Measurements from ENCODE around the gene INO80.

INO80 gene

DNA sequence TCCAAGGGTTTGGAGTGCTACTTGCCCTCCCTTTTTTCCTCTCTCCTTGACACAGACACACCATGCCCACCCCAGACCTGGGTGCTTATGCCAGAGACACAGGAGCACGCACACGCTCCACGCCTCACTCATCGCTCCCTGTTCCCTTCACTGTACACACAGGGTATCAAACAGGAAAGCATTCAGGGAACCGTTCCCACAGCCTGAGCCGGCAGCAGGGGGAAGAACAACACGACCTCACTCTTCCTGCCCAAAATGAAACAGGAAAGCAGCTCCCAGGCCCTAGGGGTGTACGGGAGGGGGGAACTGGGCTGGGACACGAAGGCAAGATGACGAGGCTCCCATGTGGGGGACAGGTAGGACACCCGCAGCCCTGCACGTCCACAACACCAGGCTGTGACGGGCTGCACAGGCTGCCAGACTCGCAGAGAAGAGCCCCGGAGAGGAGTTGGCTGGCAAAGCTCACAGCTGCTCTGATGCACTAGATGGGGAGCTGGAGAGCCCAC, 175.7 kb downstream of the INO80 start:
- H3K27me3 ChIP-seq (ENCODE audit: insufficient read depth, low read length) = no peaks in the 10 kb centered on the region
- peaks cover 2% of the 10 kb centered on the region for H3K79me2 ChIP-seq (ENCODE audit: control insufficient read depth, insufficient read depth, low read length, unreplicated experiment)
- H3K36me3 ChIP-seq (ENCODE audit: insufficient read depth, low read length) = no peaks in the 10 kb centered on the region
- H3K4me1 ChIP-seq (ENCODE audit: control insufficient read depth, insufficient read depth, low read length, unreplicated experiment) = peaks cover 33% of the 10 kb centered on the region
- no peak overlapping the region for H2AFZ ChIP-seq (ENCODE audit: low read length, unreplicated experiment)
- no peak overlapping the region for H3K27ac ChIP-seq (ENCODE audit: low read depth, low read length)
- H3K4me3 ChIP-seq (ENCODE audit: low read depth, low read length) = no peak overlapping the region

DNA sequence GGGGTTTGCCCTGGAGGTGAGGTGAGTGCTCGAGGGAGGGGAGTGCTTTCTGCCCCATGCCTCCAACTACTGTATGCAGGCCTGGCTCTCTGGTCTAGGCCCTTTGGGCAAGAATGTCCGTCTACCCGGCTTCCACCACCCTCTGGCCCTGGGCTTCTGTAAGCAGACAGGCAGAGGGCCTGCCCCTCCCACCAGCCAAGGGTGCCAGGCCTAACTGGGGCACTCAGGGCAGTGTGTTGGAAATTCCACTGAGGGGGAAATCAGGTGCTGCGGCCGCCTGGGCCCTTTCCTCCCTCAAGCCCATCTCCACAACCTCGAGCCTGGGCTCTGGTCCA, 177.6 kb downstream of the INO80 start:
- H3K4me1 ChIP-seq (ENCODE audit: control insufficient read depth, insufficient read depth, low read length, unreplicated experiment) = peaks cover 33% of the 10 kb centered on the region
- no peak overlapping the region for H3K4me3 ChIP-seq (ENCODE audit: low read depth, low read length)
- H3K27ac ChIP-seq (ENCODE audit: low read depth, low read length) = no peak overlapping the region
- H3K36me3 ChIP-seq (ENCODE audit: insufficient read depth, low read length) = no peaks in the 10 kb centered on the region
- no peak overlapping the region for H2AFZ ChIP-seq (ENCODE audit: low read length, unreplicated experiment)
- peaks cover 2% of the 10 kb centered on the region for H3K79me2 ChIP-seq (ENCODE audit: control insufficient read depth, insufficient read depth, low read length, unreplicated experiment)
- no peaks in the 10 kb centered on the region for H3K27me3 ChIP-seq (ENCODE audit: insufficient read depth, low read length)

DNA sequence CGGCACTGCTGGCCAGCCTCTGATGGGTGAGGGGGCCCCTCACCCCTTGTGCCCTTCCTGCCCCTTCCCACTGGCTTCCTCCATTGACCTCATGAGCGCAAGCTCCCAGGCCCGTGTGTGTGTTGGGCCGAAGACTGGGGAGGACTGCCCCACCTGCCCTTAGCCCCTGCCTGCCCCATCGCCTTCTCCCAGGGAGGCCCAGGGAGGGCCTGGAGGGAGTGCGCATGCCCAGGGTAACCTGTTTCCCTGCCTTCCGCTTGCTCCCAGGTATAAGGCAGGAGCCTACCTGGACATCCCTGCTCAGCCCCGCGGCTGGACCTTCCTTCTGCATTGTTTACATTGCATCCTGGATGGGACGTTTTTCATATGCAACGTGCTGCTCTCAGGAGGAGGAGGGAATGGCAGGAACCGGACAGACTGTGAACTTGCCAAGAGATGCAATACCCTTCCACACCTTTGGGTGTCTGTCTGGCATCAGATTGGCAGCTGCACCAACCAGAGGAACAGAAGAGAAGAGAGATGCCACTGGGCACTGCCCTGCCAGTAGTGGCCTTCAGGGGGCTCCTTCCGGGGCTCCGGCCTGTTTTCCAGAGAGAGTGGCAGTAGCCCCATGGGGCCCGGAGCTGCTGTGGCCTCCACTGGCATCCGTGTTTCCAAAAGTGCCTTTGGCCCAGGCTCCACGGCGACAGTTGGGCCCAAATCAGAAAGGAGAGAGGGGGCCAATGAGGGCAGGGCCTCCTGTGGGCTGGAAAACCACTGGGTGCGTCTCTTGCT, 178.1 kb downstream of the INO80 start:
- no peaks in the 10 kb centered on the region for H3K79me2 ChIP-seq (ENCODE audit: control insufficient read depth, insufficient read depth, low read length, unreplicated experiment)
- H3K4me1 ChIP-seq (ENCODE audit: control insufficient read depth, insufficient read depth, low read length, unreplicated experiment) = peaks cover 31% of the 10 kb centered on the region
- H2AFZ ChIP-seq (ENCODE audit: low read length, unreplicated experiment) = no peak overlapping the region
- H3K27me3 ChIP-seq (ENCODE audit: insufficient read depth, low read length) = no peaks in the 10 kb centered on the region
- no peaks in the 10 kb centered on the region for H3K36me3 ChIP-seq (ENCODE audit: insufficient read depth, low read length)
- no peak overlapping the region for H3K27ac ChIP-seq (ENCODE audit: low read depth, low read length)
- no peak overlapping the region for H3K4me3 ChIP-seq (ENCODE audit: low read depth, low read length)

DNA sequence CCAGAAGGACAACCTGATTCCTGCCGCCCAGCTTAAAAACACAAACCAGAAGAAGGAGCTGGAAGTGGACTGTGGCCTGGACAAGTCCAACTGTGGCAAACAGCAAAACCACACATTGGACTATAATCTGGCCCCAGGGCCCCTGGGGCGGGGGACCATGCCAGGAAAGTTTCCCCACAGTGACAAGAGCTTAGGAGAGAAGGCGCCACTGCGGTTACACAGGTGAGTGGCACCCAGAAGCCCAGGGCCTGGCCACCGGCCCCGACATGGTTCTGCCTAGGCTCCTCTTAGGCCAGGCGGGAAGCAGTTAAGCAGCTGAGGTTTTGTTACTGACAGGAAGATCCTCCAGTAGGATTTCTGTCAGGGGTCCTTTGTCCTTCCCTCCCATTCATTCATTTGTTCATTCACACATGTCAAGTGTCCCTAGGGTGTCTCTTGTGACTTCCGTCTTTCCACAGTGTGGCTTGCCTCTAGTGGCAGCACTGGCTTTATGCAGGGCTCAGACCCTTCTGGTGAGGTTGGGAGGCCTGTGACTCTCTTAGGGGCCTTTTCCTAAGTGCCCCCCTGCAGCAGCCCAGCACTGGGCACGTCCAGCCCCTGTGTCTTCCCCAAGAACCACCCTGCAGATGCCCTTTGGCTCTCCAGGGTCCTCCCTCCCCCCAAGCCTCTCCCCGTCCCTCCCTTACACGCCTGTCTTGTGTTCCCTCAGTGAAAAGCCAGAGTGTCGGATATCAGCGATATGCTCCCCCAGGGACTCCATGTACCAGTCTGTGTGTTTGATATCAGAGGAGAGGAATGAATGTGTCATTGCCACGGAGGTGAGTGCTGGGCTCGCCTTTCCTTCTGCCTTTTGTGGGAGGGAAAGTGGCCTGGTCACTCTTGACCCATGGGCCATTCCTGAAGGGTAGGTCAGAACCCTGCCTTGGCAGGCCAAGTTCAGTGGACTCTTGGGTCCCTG, 179.1 kb downstream of the INO80 start:
- H2AFZ ChIP-seq (ENCODE audit: low read length, unreplicated experiment) = no peak overlapping the region
- H3K27ac ChIP-seq (ENCODE audit: low read depth, low read length) = no peak overlapping the region
- H3K79me2 ChIP-seq (ENCODE audit: control insufficient read depth, insufficient read depth, low read length, unreplicated experiment) = no peaks in the 10 kb centered on the region
- no peaks in the 10 kb centered on the region for H3K27me3 ChIP-seq (ENCODE audit: insufficient read depth, low read length)
- peaks cover 22% of the 10 kb centered on the region for H3K4me1 ChIP-seq (ENCODE audit: control insufficient read depth, insufficient read depth, low read length, unreplicated experiment)
- H3K36me3 ChIP-seq (ENCODE audit: insufficient read depth, low read length) = no peaks in the 10 kb centered on the region
- no peak overlapping the region for H3K4me3 ChIP-seq (ENCODE audit: low read depth, low read length)

DNA sequence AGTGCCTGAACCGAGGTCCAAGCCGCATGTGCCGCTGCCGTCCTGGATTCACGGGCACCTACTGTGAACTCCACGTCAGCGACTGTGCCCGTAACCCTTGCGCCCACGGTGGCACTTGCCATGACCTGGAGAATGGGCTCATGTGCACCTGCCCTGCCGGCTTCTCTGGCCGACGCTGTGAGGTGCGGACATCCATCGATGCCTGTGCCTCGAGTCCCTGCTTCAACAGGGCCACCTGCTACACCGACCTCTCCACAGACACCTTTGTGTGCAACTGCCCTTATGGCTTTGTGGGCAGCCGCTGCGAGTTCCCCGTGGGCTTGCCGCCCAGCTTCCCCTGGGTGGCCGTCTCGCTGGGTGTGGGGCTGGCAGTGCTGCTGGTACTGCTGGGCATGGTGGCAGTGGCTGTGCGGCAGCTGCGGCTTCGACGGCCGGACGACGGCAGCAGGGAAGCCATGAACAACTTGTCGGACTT, 179.8 kb downstream of the INO80 start:
- H3K27me3 ChIP-seq (ENCODE audit: insufficient read depth, low read length) = peaks cover 3% of the 10 kb centered on the region
- no peak overlapping the region for H3K4me3 ChIP-seq (ENCODE audit: low read depth, low read length)
- H2AFZ ChIP-seq (ENCODE audit: low read length, unreplicated experiment) = no peak overlapping the region

DNA sequence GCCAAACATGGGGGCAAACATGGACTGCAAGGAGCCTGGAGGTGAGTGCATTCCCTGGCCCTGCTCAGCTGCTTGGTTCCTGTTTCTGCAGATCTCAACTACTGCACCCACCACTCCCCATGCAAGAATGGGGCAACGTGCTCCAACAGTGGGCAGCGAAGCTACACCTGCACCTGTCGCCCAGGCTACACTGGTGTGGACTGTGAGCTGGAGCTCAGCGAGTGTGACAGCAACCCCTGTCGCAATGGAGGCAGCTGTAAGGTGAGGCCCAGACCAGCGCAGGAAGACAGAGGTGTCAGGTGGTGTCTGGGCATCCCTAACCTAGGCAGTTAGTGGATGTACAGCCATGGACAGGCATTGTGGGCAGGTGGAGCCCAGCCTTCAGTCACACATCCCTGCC, 181.6 kb downstream of the INO80 start:
- no peaks in the 10 kb centered on the region for H3K36me3 ChIP-seq (ENCODE audit: insufficient read depth, low read length)
- H3K4me3 ChIP-seq (ENCODE audit: low read depth, low read length) = no peak overlapping the region
- H3K79me2 ChIP-seq (ENCODE audit: control insufficient read depth, insufficient read depth, low read length, unreplicated experiment) = no peaks in the 10 kb centered on the region
- H3K4me1 ChIP-seq (ENCODE audit: control insufficient read depth, insufficient read depth, low read length, unreplicated experiment) = peaks cover 22% of the 10 kb centered on the region
- peaks cover 20% of the 10 kb centered on the region for H3K27me3 ChIP-seq (ENCODE audit: insufficient read depth, low read length)
- H3K27ac ChIP-seq (ENCODE audit: low read depth, low read length) = no peak overlapping the region
- no peak overlapping the region for H2AFZ ChIP-seq (ENCODE audit: low read length, unreplicated experiment)

More for the DNA sequence above, 179.8 kb downstream of the INO80 start:
- H3K27ac ChIP-seq (ENCODE audit: low read depth, low read length) = no peak overlapping the region
- H3K4me1 ChIP-seq (ENCODE audit: control insufficient read depth, insufficient read depth, low read length, unreplicated experiment) = peaks cover 22% of the 10 kb centered on the region
- no peaks in the 10 kb centered on the region for H3K36me3 ChIP-seq (ENCODE audit: insufficient read depth, low read length)
- H3K79me2 ChIP-seq (ENCODE audit: control insufficient read depth, insufficient read depth, low read length, unreplicated experiment) = no peaks in the 10 kb centered on the region

DNA sequence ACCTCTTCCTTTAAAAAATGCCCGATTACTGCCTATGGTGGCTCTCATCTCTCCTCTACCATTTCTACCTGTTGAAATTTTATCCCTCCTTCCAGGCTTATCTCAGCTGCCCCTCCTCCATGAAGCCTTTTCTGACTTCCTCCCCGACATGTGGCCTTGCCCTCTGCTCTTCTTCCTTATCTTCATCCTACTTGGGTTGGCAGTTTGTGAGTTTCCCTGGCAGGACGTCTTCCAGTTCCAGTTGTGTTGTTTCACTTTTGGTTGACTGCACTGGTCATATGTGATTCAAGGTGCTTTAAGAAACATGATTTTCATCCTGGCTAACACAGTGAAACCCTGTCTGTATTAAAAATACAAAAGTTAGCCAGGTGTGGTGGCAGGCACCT, 182.6 kb downstream of the INO80 start:
- no peak overlapping the region for H2AFZ ChIP-seq (ENCODE audit: low read length, unreplicated experiment)
- no peak overlapping the region for H3K27ac ChIP-seq (ENCODE audit: low read depth, low read length)
- no peak overlapping the region for H3K4me3 ChIP-seq (ENCODE audit: low read depth, low read length)
- peaks cover 30% of the 10 kb centered on the region for H3K27me3 ChIP-seq (ENCODE audit: insufficient read depth, low read length)
- H3K4me1 ChIP-seq (ENCODE audit: control insufficient read depth, insufficient read depth, low read length, unreplicated experiment) = peaks cover 24% of the 10 kb centered on the region
- H3K79me2 ChIP-seq (ENCODE audit: control insufficient read depth, insufficient read depth, low read length, unreplicated experiment) = no peaks in the 10 kb centered on the region
- H3K36me3 ChIP-seq (ENCODE audit: insufficient read depth, low read length) = no peaks in the 10 kb centered on the region

DNA sequence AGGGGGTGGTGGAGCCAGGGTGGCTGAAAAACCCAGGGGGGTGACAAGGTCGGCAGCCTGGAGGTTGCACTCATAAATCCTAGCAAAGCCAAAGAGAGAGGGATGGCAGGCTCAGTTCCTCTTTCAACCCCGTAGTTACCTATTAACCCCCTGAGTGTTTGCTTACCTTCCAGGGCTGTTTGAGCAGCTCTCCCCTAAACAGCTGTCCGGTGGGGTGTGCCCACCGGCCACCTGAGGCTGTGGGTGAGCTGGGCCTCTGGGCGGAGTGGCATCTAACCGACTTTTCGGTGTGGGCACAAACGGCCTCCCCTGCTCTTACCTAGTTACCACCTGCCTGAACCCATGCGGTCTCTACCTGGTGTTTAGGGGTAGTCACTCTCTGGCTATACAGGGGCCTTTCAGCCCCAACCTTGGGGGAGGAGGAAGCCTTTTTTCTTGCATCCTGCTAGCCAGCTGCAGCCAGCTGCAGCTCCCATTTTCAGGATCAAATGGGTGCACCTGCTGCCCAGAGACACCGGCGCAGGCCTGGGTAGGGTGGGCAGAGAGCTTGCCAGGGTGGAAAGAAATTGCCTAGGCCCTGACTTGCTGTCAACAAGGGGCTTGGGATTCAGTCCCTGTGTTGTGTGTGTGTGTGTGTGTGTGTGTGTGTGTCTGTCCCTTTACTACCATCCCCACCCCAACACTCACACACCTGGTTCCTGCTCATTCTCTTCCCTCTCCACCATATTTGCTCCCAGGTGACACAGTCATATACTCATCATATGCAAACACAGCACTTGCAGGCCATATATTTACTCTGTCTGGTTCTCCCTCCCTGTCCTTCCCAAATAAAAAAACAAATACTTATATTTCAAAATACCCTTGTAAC, 183.2 kb downstream of the INO80 start:
- Histone ChIP-seq H3K36me3 (ENCODE audit: insufficient read depth, low read length) (no peaks in the 10 kb centered on the region), H3K4me1 (ENCODE audit: control insufficient read depth, insufficient read depth, low read length, unreplicated experiment) (peaks cover 27% of the 10 kb centered on the region), H2AFZ (ENCODE audit: low read length, unreplicated experiment) (no peak overlapping the region), H3K27ac (ENCODE audit: low read depth, low read length) (no peak overlapping the region), H3K79me2 (ENCODE audit: control insufficient read depth, insufficient read depth, low read length, unreplicated experiment) (no peaks in the 10 kb centered on the region), H3K27me3 (ENCODE audit: insufficient read depth, low read length) (peaks cover 36% of the 10 kb centered on the region), H3K4me3 (ENCODE audit: low read depth, low read length) (no peak overlapping the region)

DNA sequence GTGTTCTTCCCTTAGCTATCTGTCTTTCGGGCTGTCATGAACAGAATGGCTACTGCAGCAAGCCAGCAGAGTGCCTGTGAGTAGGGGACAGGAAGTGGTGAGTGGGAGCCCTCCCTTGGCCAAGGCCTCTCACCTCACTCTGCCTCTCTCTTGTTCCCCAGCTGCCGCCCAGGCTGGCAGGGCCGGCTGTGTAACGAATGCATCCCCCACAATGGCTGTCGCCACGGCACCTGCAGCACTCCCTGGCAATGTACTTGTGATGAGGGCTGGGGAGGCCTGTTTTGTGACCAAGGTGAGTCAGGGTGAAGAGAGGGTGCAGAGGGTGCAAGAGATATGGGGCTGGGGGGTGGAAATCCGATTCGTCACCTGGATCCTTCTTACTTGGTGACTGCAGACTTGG, 183.9 kb downstream of the INO80 start:
- H2AFZ ChIP-seq (ENCODE audit: low read length, unreplicated experiment) = no peak overlapping the region
- H3K36me3 ChIP-seq (ENCODE audit: insufficient read depth, low read length) = no peaks in the 10 kb centered on the region
- peaks cover 19% of the 10 kb centered on the region for H3K4me1 ChIP-seq (ENCODE audit: control insufficient read depth, insufficient read depth, low read length, unreplicated experiment)
- H3K4me3 ChIP-seq (ENCODE audit: low read depth, low read length) = no peak overlapping the region
- H3K27me3 ChIP-seq (ENCODE audit: insufficient read depth, low read length) = peaks cover 43% of the 10 kb centered on the region
- no peaks in the 10 kb centered on the region for H3K79me2 ChIP-seq (ENCODE audit: control insufficient read depth, insufficient read depth, low read length, unreplicated experiment)
- H3K27ac ChIP-seq (ENCODE audit: low read depth, low read length) = no peak overlapping the region
